Measurements from ENCODE around the gene CLEC16A. TPM values are rescaled to one million over a fixed set of nuclear protein-coding genes. Genes with fewer than 3 reads are reported as not detected.

CLEC16A gene
- polyA plus RNA-seq, 3 donors: 3.4 to 12.0 (median 5.8) TPM

- no peak for TF ChIP-seq CTCF (IDR thresholded peaks at IDR 0.05)
- Histone ChIP-seq H3K27ac (ENCODE audit: low read depth in 1 of 2, low read length in 2 of 2) (no peak overlapping the region), H3K27me3 (ENCODE audit: control insufficient read depth in 2 of 2, insufficient read depth in 2 of 2, low read length in 2 of 2) (no peaks in the 10 kb centered on the region), H3K4me1 (ENCODE audit: control insufficient read depth in 1 of 2, insufficient read depth in 2 of 2, low read length in 2 of 2) (peaks cover 22 to 26% of the 10 kb centered on the region in 2 donors), H4K20me1 (ENCODE audit: insufficient read depth, low read length) (no peaks in the 10 kb centered on the region), H3K4me2 (replicated peaks; ENCODE audit: extremely low read depth, low read length, poor library complexity, severe bottlenecking) (no peak overlapping the region), H3K79me2 (ENCODE audit: insufficient read depth, low read length) (no peaks in the 10 kb centered on the region), H2AFZ (ENCODE audit: insufficient read depth, low read depth, low read length, poor library complexity, severe bottlenecking) (no peak overlapping the region), H3K36me3 (replicated peaks in 1 of 2; ENCODE audit: control insufficient read depth in 1 of 2, insufficient read depth in 2 of 2, low read length in 2 of 2) (peaks cover 18 to 38% of the 10 kb centered on the region in 2 donors), H3K9ac (ENCODE audit: insufficient read depth, low read length, poor library complexity, severe bottlenecking) (no peak overlapping the region), H3K4me3 (replicated peaks in 1 of 3; ENCODE audit: low read depth in 2 of 3, low read length in 3 of 3) (no peak overlapping the region), H3K9me3 (replicated peaks in 1 of 2; ENCODE audit: control insufficient read depth in 1 of 2, insufficient read depth in 1 of 2, low read length in 2 of 2) (no peaks in the 10 kb centered on the region)
- H3K27ac Mint-ChIP-seq: peak overlapping the region in 1 of 7 donors; percentile 66
- H3K4me1 Mint-ChIP-seq: peaks cover 41% of the 10 kb centered on the region
- DNase-seq: no peak
- no peaks in the 10 kb centered on the region for H3K9me3 Mint-ChIP-seq
- intact Hi-C loops (cut with micrococcal nuclease): no loop called here
- 94% methylated on average over 6 of the region's 8 CpGs for WGBS (ENCODE audit: insufficient coverage)
- no peak overlapping the region for H3K4me3 Mint-ChIP-seq
- peaks cover 61 to 69% of the 10 kb centered on the region in 2 donors for H3K36me3 Mint-ChIP-seq
- peaks cover 0 to 4% (median 4%) of the 10 kb centered on the region in 3 donors for H3K27me3 Mint-ChIP-seq (ENCODE audit: low read depth in 3 of 3)
Measured at GRCh38 chr16:11130978-11131665, 186.8 kb downstream of the CLEC16A start.

- no peaks in the 10 kb centered on the region for H3K27me3 ChIP-seq (ENCODE audit: control insufficient read depth in 2 of 2, insufficient read depth in 2 of 2, low read length in 2 of 2)
- no peak overlapping the region for H3K4me3 Mint-ChIP-seq
- 98% methylated on average over 5 of the region's 7 CpGs for WGBS (ENCODE audit: insufficient coverage)
Measured at GRCh38 chr16:11131706-11132105, 187.3 kb downstream of the CLEC16A start.

More at GRCh38 chr16:11131706-11132105, 187.3 kb downstream of the CLEC16A start:
- H2AFZ ChIP-seq (ENCODE audit: insufficient read depth, low read depth, low read length, poor library complexity, severe bottlenecking): no peak overlapping the region
- no peaks in the 10 kb centered on the region for H4K20me1 ChIP-seq (ENCODE audit: insufficient read depth, low read length)
- no peaks in the 10 kb centered on the region for H3K79me2 ChIP-seq (ENCODE audit: insufficient read depth, low read length)
- H3K9ac ChIP-seq (ENCODE audit: insufficient read depth, low read length, poor library complexity, severe bottlenecking): no peak overlapping the region
- peaks cover 61 to 69% of the 10 kb centered on the region in 2 donors for H3K36me3 Mint-ChIP-seq
- no peak overlapping the region for H3K4me2 ChIP-seq (replicated peaks; ENCODE audit: extremely low read depth, low read length, poor library complexity, severe bottlenecking)
- H3K4me1 ChIP-seq (ENCODE audit: control insufficient read depth in 1 of 2, insufficient read depth in 2 of 2, low read length in 2 of 2): peaks cover 22 to 26% of the 10 kb centered on the region in 2 donors
- H3K4me3 ChIP-seq (replicated peaks in 1 of 3; ENCODE audit: low read depth in 2 of 3, low read length in 3 of 3): no peak overlapping the region
- TF ChIP-seq CTCF (IDR thresholded peaks at IDR 0.05): no peak
- peaks cover 39% of the 10 kb centered on the region for H3K4me1 Mint-ChIP-seq
- no peaks in the 10 kb centered on the region for H3K9me3 Mint-ChIP-seq
- intact Hi-C loops (cut with micrococcal nuclease): no loop called here
- peaks cover 0 to 4% (median 4%) of the 10 kb centered on the region in 3 donors for H3K27me3 Mint-ChIP-seq (ENCODE audit: low read depth in 3 of 3)
- no peak for DNase-seq
- peak overlapping the region in 1 of 7 donors; percentile 59 for H3K27ac Mint-ChIP-seq
- H3K9me3 ChIP-seq (replicated peaks in 1 of 2; ENCODE audit: control insufficient read depth in 1 of 2, insufficient read depth in 1 of 2, low read length in 2 of 2): no peaks in the 10 kb centered on the region
- peaks cover 18 to 38% of the 10 kb centered on the region in 2 donors for H3K36me3 ChIP-seq (replicated peaks in 1 of 2; ENCODE audit: control insufficient read depth in 1 of 2, insufficient read depth in 2 of 2, low read length in 2 of 2)
- no peak overlapping the region for H3K27ac ChIP-seq (ENCODE audit: low read depth in 1 of 2, low read length in 2 of 2)

Data from CD14-positive monocyte (primary cell).